DND-41 (cell line): ENCODE results near the gene ATAD3C.
"Not testable (repeated sequence)": the region's sequence is repeated elsewhere in the genome, so short reads cannot be mapped to it uniquely, and the experiment has no call there.

Experiments
- ATAC-seq: fragments of 200-7000 bp; cut with Tn5 transposase; 3 replicates; pipeline ENCODE4 v1.9.1; 2021; ENCODE audit warnings: low read depth; ENCODE audit not compliant: insufficient read depth
- DNase-seq: peaks from one replicate; pipeline ENCODE4 v3.0.0-alpha.2; 2020
- H2AFZ ChIP-seq: 2 replicates; pipeline ENCODE4 v1.6.0; 2012; ENCODE audit warnings: low read depth, low read length
- H3K27ac ChIP-seq: 2 replicates; pipeline ENCODE4 v1.5.1; 2012; ENCODE audit warnings: low read length, inconsistent platforms
- H3K27me3 ChIP-seq: fragments of 200-600 bp; sonication (generic); 2 replicates; pipeline ENCODE4 v1.6.0; 2012; ENCODE audit warnings: low read length, mild to moderate bottlenecking, inconsistent platforms; ENCODE audit not compliant: insufficient read depth, poor library complexity
- H3K36me3 ChIP-seq: 2 replicates; pipeline ENCODE4 v1.5.1; 2012; ENCODE audit warnings: low read length, inconsistent platforms; ENCODE audit not compliant: insufficient read depth
- H3K4me1 ChIP-seq: 2 replicates; pipeline ENCODE4 v1.5.1; 2012; ENCODE audit warnings: mild to moderate bottlenecking, low read length; ENCODE audit not compliant: insufficient read depth
- H3K4me2 ChIP-seq: 2 replicates; pipeline ENCODE4 v1.6.0; 2012; ENCODE audit warnings: mild to moderate bottlenecking, moderate library complexity, low read length, inconsistent platforms; ENCODE audit not compliant: insufficient read depth
- H3K4me3 ChIP-seq, 2 experiments: fragments of 200-600 bp in 1 of 2; shearing (Covaris generic) in 1 of 2; 2 replicates each; pipeline ENCODE4 v1.5.1; 2012 to 2016; ENCODE audit warnings: inconsistent platforms in 2 of 2, low read length in 2 of 2, mild to moderate bottlenecking in 2 of 2, low read depth in 1 of 2, moderate library complexity in 1 of 2
- H3K79me2 ChIP-seq: 2 replicates; pipeline ENCODE4 v1.6.0; 2012; ENCODE audit warnings: low read length, inconsistent platforms; ENCODE audit not compliant: insufficient read depth
- H3K9ac ChIP-seq: 2 replicates; pipeline ENCODE4 v1.6.0; 2012; ENCODE audit warnings: low read depth, mild to moderate bottlenecking, inconsistent platforms, low read length, moderate library complexity
- H3K9me3 ChIP-seq: 2 replicates; pipeline ENCODE4 v1.5.1; 2012; ENCODE audit warnings: low read length, moderate library complexity, mild to moderate bottlenecking, inconsistent platforms; ENCODE audit not compliant: insufficient read depth, severe bottlenecking
- H4K20me1 ChIP-seq: 2 replicates; pipeline ENCODE4 v1.6.0; 2012; ENCODE audit warnings: low read length; ENCODE audit not compliant: insufficient read depth
- EZH2 ChIP-seq: IDR thresholded peaks from 3 replicates; pipeline ENCODE4 v1.6.1; 2012; ENCODE audit warnings: borderline replicate concordance, low read depth, mild to moderate bottlenecking, moderate library complexity, low read length, inconsistent platforms; ENCODE audit not compliant: severe bottlenecking
- TF ChIP-seq, protein P1 (sequence below): IDR thresholded peaks from 2 replicates; pipeline ENCODE4 v1.5.1; 2012; ENCODE audit warnings: borderline replicate concordance, low read length, moderate library complexity, mild to moderate bottlenecking; ENCODE audit not compliant: poor library complexity, severe bottlenecking; ENCODE audit errors: extremely low read depth

The ATAD3C gene

DNA sequence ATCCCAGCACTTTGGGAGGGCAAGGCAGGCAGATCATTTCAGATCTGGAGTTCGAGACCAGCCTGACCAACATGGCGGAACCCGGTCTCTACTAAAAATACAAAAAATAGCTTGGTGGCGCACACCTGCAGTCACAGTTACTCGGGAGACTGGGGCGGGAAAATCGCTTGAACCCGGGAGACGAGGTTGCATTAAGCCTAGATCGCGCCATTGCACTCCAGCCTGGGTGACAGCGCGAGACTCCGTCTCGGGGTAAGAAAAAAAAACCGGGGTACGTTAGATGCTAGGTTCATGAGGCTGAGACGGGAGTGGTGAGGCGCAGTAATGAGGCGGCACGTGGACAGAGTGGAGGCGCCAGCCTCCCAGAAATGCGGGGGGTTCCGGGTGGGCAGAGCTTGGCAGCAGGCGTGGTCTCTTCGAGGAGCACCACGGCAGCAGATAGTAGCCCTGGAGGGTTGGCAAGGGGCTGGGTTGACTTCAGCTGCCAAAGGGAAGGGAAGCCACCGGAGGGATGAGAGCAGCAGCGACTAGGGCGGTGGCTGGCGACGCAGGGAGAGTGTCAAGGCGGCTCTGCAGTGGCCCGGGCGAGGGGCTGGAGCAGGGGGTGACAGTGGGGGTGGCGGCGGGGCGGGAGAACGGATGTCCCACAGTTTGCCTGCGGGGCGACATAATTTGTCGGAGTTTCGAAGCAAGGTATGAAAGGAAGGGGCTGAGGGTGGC is 43.2 kb upstream of the ATAD3C start:
- peak overlapping the region; percentile 86 for H3K4me2 ChIP-seq
- H4K20me1 ChIP-seq, result peaks cover 34% of the 10 kb centered on the region
- ATAC-seq (peak; percentile 5; the same call in 2 of the 3 replicates), DNase-seq (peak; percentile 46)
- peak overlapping the region; percentile 91 for H3K27ac ChIP-seq
- H3K4me1 ChIP-seq, result peaks cover 53% of the 10 kb centered on the region
- no peaks in the 10 kb centered on the region for H3K27me3 ChIP-seq
- H3K36me3 ChIP-seq, result peaks cover 57% of the 10 kb centered on the region
- H2AFZ ChIP-seq, result peak overlapping the region; percentile 89; the same call in 1 of the 2 replicates
- no peak for TF ChIP-seq EZH2
- TF ChIP-seq, protein P1, sequence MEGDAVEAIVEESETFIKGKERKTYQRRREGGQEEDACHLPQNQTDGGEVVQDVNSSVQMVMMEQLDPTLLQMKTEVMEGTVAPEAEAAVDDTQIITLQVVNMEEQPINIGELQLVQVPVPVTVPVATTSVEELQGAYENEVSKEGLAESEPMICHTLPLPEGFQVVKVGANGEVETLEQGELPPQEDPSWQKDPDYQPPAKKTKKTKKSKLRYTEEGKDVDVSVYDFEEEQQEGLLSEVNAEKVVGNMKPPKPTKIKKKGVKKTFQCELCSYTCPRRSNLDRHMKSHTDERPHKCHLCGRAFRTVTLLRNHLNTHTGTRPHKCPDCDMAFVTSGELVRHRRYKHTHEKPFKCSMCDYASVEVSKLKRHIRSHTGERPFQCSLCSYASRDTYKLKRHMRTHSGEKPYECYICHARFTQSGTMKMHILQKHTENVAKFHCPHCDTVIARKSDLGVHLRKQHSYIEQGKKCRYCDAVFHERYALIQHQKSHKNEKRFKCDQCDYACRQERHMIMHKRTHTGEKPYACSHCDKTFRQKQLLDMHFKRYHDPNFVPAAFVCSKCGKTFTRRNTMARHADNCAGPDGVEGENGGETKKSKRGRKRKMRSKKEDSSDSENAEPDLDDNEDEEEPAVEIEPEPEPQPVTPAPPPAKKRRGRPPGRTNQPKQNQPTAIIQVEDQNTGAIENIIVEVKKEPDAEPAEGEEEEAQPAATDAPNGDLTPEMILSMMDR, result no peak
- H3K79me2 ChIP-seq, result peaks cover 73% of the 10 kb centered on the region
- peak overlapping the region; percentile 62 to 84; a peak in 3 of 4 replicates for H3K4me3 ChIP-seq
- H3K9me3 ChIP-seq, result no peaks in the 10 kb centered on the region
- H3K9ac ChIP-seq, result peak overlapping the region; percentile 97

DNA sequence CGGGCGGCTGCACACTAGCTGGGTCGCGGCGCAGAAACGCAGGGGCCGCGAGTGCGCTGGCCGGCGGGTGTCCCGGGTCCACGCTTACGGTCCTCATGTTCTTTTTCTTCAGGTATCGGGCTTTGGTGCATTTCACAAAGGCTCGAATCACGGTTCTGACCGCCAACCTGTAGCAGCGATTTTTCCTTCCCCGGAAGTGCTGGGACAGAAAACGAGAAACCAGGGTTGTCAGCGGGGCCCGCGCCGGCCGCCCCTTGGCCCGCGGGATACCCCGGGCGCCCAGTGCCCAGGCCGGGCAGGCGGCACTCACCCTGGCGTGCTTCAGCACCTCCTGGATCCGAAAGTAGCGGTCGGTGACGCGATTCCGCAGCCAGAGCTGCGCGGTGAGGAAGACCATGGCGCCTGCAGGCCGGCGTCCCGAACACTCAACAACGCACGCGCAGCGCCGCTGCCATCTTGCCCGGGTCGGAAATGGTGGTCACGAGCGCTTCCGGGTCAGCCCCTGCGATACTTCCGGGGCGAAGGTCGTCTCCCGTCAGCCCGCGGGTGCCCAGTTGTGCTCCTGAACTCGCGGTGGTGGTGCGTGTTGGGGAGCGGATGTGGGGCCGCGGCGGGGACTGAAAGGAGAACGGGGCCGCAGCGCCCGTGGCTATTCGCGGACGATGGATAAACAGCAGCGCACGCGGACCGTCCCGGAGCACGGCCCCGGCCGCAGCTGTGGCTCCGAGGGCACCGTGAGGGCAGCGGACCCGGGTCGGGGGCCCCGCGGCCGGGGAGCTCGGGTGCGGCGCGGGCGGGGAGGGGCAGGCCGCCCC is 42.5 kb upstream of the ATAD3C start, which contains the start of gene MRPL20:
Gene MRPL20, minus strand, starts transcription at position 473 of the 815 bp plus-strand sequence. Its CDS starts 76 bp downstream, at position 397.
- H3K27ac ChIP-seq, result peak within 1 kb of the TSS; percentile 91
- peaks cover 49% of the 10 kb centered on the region for H3K36me3 ChIP-seq
- H3K79me2 ChIP-seq, result peaks cover 65% of the 10 kb centered on the region
- peak within 1 kb of the TSS; percentile 96 for H3K4me2 ChIP-seq
- H3K9me3 ChIP-seq, result no peaks in the 10 kb centered on the region
- ATAC-seq, result peak; percentile 94
- H3K27me3 ChIP-seq, result no peaks in the 10 kb centered on the region
- H4K20me1 ChIP-seq, result peaks cover 27% of the 10 kb centered on the region; the same call in 1 of the 2 replicates
- H3K9ac ChIP-seq, result peak within 1 kb of the TSS; percentile 97
- peak within 1 kb of the TSS; percentile 89 for H2AFZ ChIP-seq
- peak within 1 kb of the TSS; percentile 62 to 84 for H3K4me3 ChIP-seq
- TF ChIP-seq, protein P1, result no peak
- no peak for TF ChIP-seq EZH2
- peak; percentile 96 for DNase-seq
- H3K4me1 ChIP-seq, result peaks cover 45% of the 10 kb centered on the region

DNA sequence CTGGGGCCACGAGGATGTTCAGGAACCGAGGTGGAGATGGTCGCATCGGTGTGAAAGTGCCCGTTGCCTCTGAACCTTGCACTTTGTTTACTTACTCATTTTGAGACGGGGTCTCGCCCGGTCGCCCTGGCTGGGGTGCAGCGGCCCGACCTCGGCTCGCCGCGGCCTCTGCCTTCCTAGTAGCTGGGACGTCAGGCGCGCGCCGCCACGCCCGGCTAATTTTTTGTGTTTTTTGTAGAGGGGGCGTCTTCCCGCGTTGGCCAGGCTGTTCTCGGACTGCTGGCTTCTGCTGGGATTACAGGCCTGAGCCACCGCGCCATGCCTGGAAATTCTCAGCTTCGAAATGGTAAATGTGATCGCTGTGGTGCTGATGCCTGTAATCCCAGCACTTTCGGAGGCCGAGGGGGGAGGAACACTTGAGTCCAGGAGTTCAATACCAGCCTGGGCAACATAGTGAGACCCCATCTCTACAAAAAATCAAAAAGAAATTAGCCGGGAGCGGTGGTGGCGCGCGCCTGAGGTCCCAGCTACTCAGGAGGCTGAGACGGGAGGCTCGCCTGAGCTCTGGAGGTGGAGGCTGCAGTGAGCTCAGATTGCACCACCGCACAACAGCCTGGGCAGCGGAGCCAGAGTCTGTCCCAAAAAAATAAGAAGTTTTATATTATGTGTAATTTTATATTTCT is 41.7 kb upstream of the ATAD3C start:
- Histone ChIP-seq H4K20me1 (peaks cover 22% of the 10 kb centered on the region; the same call in 1 of the 2 replicates), H3K9ac (peak overlapping the region; percentile 97), H3K4me2 (peak overlapping the region; percentile 96), H3K27ac (peak overlapping the region; percentile 91), H3K4me3 (peak overlapping the region; percentile 62 to 84), H3K36me3 (peaks cover 42% of the 10 kb centered on the region), H2AFZ (peak overlapping the region; percentile 89), H3K79me2 (peaks cover 58% of the 10 kb centered on the region), H3K27me3 (no peaks in the 10 kb centered on the region), H3K4me1 (peaks cover 40% of the 10 kb centered on the region), H3K9me3 (no peaks in the 10 kb centered on the region)
- ATAC-seq (peak; percentile 3; the same call in 1 of the 3 replicates), DNase-seq (no peak)
- no peak for TF ChIP-seq EZH2
- TF ChIP-seq, protein P1, result no peak

DNA sequence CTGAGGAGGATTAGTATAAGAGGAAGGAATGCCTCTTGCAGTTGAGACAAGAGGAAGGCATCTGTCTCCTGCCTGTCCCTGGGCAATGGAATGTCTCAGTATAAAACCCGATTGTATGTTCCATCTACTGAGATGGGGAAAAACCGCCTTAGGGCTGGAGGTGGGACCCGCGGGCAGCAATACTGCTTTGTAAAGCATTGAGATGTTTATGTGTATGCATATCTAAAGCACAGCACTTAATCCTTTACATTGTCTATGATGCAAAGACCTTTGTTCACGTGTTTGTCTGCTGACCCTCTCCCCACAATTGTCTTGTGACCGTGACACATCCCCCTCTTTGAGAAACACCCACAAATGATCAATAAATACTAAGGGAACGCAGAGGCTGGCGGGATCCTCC is 39.3 kb upstream of the ATAD3C start:
- not testable (repeated sequence) for H3K4me2 ChIP-seq, H3K27ac ChIP-seq, H2AFZ ChIP-seq, ATAC-seq, H3K9me3 ChIP-seq, H3K27me3 ChIP-seq, H3K9ac ChIP-seq, H3K4me3 ChIP-seq, DNase-seq
- Histone ChIP-seq H3K36me3 (peaks cover 21% of the 10 kb centered on the region), H3K79me2 (peaks cover 40% of the 10 kb centered on the region), H3K4me1 (peaks cover 32% of the 10 kb centered on the region), H4K20me1 (peaks cover 18% of the 10 kb centered on the region; the same call in 1 of the 2 replicates)
